ENCODE data around the gene TMA7.

GRCh38 chr3:48460517-48460902, 20.5 kb downstream of the TMA7 start:
- no peak for TF ChIP-seq EZH2 (optimal IDR thresholded peaks at IDR 0.05; ENCODE audit: low read depth, low read length)
- TF ChIP-seq, protein P1, sequence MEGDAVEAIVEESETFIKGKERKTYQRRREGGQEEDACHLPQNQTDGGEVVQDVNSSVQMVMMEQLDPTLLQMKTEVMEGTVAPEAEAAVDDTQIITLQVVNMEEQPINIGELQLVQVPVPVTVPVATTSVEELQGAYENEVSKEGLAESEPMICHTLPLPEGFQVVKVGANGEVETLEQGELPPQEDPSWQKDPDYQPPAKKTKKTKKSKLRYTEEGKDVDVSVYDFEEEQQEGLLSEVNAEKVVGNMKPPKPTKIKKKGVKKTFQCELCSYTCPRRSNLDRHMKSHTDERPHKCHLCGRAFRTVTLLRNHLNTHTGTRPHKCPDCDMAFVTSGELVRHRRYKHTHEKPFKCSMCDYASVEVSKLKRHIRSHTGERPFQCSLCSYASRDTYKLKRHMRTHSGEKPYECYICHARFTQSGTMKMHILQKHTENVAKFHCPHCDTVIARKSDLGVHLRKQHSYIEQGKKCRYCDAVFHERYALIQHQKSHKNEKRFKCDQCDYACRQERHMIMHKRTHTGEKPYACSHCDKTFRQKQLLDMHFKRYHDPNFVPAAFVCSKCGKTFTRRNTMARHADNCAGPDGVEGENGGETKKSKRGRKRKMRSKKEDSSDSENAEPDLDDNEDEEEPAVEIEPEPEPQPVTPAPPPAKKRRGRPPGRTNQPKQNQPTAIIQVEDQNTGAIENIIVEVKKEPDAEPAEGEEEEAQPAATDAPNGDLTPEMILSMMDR (IDR thresholded peaks at IDR 0.05; ENCODE audit: low read length) = no peak
